Mammary epithelial cell (primary cell): Measurements from ENCODE around the gene IL1RAPL2.

ENCODE experiments used
- CTCF ChIP-seq, 2 donors: IDR thresholded peaks in 1 of 2; conservative IDR thresholded peaks in 1 of 2; 2 replicates each; pipeline ENCODE4 v1.5.1; 2011 to 2012; ENCODE audit warnings: inconsistent platforms in 2 of 2, low read length in 2 of 2, mild to moderate bottlenecking in 2 of 2, control low read depth in 1 of 2, low read depth in 1 of 2; ENCODE audit not compliant: insufficient read depth in 1 of 2; ENCODE audit errors: extremely low read depth in 1 of 2
- EZH2 ChIP-seq: IDR thresholded peaks from 2 replicates; pipeline ENCODE4 v1.6.1; 2012; ENCODE audit warnings: low read length, inconsistent platforms, borderline replicate concordance

- no peak for TF ChIP-seq EZH2
- no peak for TF ChIP-seq CTCF (conservative IDR thresholded peaks at IDR 0.05 in 1 of 2, IDR thresholded peaks at IDR 0.05 in 1 of 2; ENCODE audit: extremely low read depth in 1 of 2, insufficient read depth in 1 of 2, low read depth in 1 of 2, low read length in 2 of 2)
Measured at GRCh38 chrX:105121186-105121585, 555.2 kb downstream of the IL1RAPL2 start.
